Psoas muscle (tissue), 8 donors: ENCODE data around the gene SYT7. TPM values are rescaled to one million over a fixed set of nuclear protein-coding genes. Genes with fewer than 3 reads are reported as not detected.
A peak's percentile ranks its signal among the peaks of the same experiment; 100 is the strongest.

ENCODE experiments used
- ATAC-seq, 4 donors: fragments of 200-7000 bp; cut with Tn5 transposase; one replicate each; pipeline ENCODE4 v1.9.1; 2020; ENCODE audit warnings: moderate library complexity in 3 of 4, mild to moderate bottlenecking in 2 of 4
- DNase-seq, 2 donors: peaks; one replicate each; pipeline ENCODE4 v3.0.0-alpha.2; 2020
- H3K27ac ChIP-seq: fragments of 200-600 bp; one replicate; pipeline ENCODE4 v1.8.0; 2022
- H3K27me3 ChIP-seq, 3 donors: fragments of 200-600 bp in 1 of 3; one replicate each; pipeline versions ENCODE4 v1.6.1 to v1.8.0; 2013 to 2022; ENCODE audit warnings: low read length in 2 of 3, mild to moderate bottlenecking in 2 of 3, moderate library complexity in 1 of 3; ENCODE audit not compliant: insufficient read depth in 3 of 3
- H3K36me3 ChIP-seq, 2 donors: fragments of 200-600 bp in 1 of 2; one replicate each; pipeline versions ENCODE4 v1.6.1 to v1.8.0; 2013 to 2022; ENCODE audit warnings: low read depth in 1 of 2, mild to moderate bottlenecking in 1 of 2, moderate library complexity in 1 of 2; ENCODE audit not compliant: insufficient read depth in 1 of 2
- H3K4me1 ChIP-seq: fragments of 200-600 bp; one replicate; pipeline ENCODE4 v1.8.0; 2022
- H3K4me3 ChIP-seq: fragments of 200-600 bp; one replicate; pipeline ENCODE4 v1.8.0; 2022; ENCODE audit warnings: mild to moderate bottlenecking
- H3K9me3 ChIP-seq: fragments of 200-600 bp; one replicate; pipeline ENCODE4 v1.8.0; 2022
- WGBS, 3 donors: extraction: QIAGEN DNeasy Blood & Tissue Kit; methylation state at CpG; one replicate each; pipeline versions ENCODE4 v1.1.6 to v1.1.7; 2013; 5-methylcytosine and 5-hydroxymethylcytosine counted together
- intact Hi-C, 2 donors: fragments of 100-400 bp; cut with DNase I; formaldehyde crosslinking; loops; one replicate each; pipeline versions ENCODE4 v1.11.0 to v1.14.2; 2022
- polyA plus RNA-seq, 3 donors: library from polyadenylated mRNA; stranded (reverse); fragments of 200-250 nt; gene quantifications; one replicate each; pipeline ENCODE4 v1.2.3, GENCODE V29; 2013
- total RNA-seq, 4 donors: library from RNA; stranded (reverse); fragmentation: NEBNext Ultra II Directional in 2 of 4; extraction: Animal tissue kit (Norgen Biotek cat#: 25700) in 2 of 4; gene quantifications; one replicate each; pipeline versions ENCODE4 v1.2.1 to v1.2.4, GENCODE V29; 2021 to 2023
- TF ChIP-seq, protein P1 (sequence below): fragments of 200-600 bp; IDR thresholded peaks from one replicate; pipeline ENCODE4 v1.8.0; 2022; ENCODE audit warnings: antibody characterized with exemption
- donor health status: healthy with polysubstance abuse.
- donor health status: DM: no; HTN: no; CAD: no; lungs with moderate emphysema.
- donor health status: Bipolar disorder and iron deficiency.
- donor health status: healthy.
- donor health status: DM: yes; HTN: yes; CAD: no.
- donor health status: DM: no; HTN: no; CAD: no.
- donor health status: DM: no; HTN: no; CAD: no.
- donor health status: DM: yes; HTN: yes; CAD: no.

The SYT7 gene
- total and polyA plus RNA-seq, 7 donors, result 0.96 to 3.5 (median 2.1) TPM

- no peaks in the 10 kb centered on the region for H3K36me3 ChIP-seq
- TF ChIP-seq, protein P1, sequence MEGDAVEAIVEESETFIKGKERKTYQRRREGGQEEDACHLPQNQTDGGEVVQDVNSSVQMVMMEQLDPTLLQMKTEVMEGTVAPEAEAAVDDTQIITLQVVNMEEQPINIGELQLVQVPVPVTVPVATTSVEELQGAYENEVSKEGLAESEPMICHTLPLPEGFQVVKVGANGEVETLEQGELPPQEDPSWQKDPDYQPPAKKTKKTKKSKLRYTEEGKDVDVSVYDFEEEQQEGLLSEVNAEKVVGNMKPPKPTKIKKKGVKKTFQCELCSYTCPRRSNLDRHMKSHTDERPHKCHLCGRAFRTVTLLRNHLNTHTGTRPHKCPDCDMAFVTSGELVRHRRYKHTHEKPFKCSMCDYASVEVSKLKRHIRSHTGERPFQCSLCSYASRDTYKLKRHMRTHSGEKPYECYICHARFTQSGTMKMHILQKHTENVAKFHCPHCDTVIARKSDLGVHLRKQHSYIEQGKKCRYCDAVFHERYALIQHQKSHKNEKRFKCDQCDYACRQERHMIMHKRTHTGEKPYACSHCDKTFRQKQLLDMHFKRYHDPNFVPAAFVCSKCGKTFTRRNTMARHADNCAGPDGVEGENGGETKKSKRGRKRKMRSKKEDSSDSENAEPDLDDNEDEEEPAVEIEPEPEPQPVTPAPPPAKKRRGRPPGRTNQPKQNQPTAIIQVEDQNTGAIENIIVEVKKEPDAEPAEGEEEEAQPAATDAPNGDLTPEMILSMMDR, result no peak
- DNase-seq (no peak), ATAC-seq (no peak)
- H3K27ac ChIP-seq, result no peak overlapping the region
- H3K4me1 ChIP-seq, result no peaks in the 10 kb centered on the region
- 73 to 80% (median 74%) methylated on average over 36 of the region's 36 CpGs for WGBS, 3 donors
- H3K4me3 ChIP-seq, result no peak overlapping the region
- no peaks in the 10 kb centered on the region for H3K9me3 ChIP-seq
- intact Hi-C loops, result loop anchor here in 1 of 2 donors (5.0 kb wide), 1 partner anchor 103 kb away; no protein-coding TSS in a partner anchor
- H3K27me3 ChIP-seq, result peaks cover 0 to 14% (median 0%) of the 10 kb centered on the region in 3 donors
Observed at GRCh38 chr11:61534025-61534932, 46.6 kb downstream of the SYT7 start.

DNA sequence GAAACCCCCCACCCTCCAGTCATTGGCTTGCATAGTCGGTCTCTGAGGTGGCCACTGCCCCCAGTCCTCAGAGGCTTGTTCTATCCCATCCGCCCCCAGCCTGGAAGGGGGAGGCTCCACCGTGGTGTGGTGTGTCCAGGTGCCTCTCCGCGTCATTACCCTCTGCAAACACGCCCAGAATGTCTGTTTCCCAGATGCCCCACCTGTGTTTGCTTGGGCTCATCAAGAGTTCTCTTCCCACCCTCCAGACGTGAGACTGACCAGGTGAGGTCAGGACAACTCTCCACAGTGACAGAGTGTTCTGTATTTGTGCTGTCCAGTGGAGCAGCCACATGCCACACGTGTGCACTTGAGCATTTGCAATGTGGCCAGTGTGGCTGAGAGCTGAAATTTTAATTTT lies 47.5 kb downstream of the SYT7 start:
- peaks cover 0 to 16% (median 0%) of the 10 kb centered on the region in 3 donors for H3K27me3 ChIP-seq
- ATAC-seq (no peak), DNase-seq (no peak)
- H3K9me3 ChIP-seq, result no peaks in the 10 kb centered on the region
- no peak overlapping the region for H3K4me3 ChIP-seq
- intact Hi-C loops, result loop anchor here in 1 of 2 donors (5.0 kb wide), 1 partner anchor 104 kb away; no protein-coding TSS in a partner anchor
- TF ChIP-seq, protein P1, result no peak
- no peaks in the 10 kb centered on the region for H3K4me1 ChIP-seq
- H3K36me3 ChIP-seq, result no peaks in the 10 kb centered on the region
- WGBS, 3 donors, result 77 to 84% (median 84%) methylated on average over 8 of the region's 8 CpGs
- H3K27ac ChIP-seq, result no peak overlapping the region

DNA sequence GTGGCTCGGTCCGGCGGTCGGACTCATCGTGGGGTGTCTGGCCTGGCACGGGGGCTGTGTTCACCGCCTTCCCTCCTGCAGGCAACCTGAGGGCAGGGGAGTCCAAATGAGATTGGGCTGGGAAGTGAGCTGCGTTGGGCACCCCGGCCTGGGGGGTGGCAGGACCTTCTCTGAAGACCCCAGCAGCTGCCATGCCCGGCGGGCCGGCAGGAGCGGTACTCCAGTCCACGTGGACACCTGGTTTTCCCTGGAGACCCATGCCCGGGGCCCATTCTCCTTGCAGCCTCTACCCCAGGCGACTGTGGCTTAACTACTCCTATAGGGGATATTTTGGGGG lies 47.9 kb downstream of the SYT7 start:
- Histone ChIP-seq H3K4me3 (no peak overlapping the region), H3K9me3 (no peaks in the 10 kb centered on the region), H3K36me3 (no peaks in the 10 kb centered on the region), H3K4me1 (no peaks in the 10 kb centered on the region), H3K27me3 (peaks cover 0 to 16% (median 0%) of the 10 kb centered on the region in 3 donors), H3K27ac (no peak overlapping the region)
- TF ChIP-seq, protein P1, result no peak
- ATAC-seq (no peak), DNase-seq (no peak)
- intact Hi-C loops, result loop anchor here in 1 of 2 donors (5.0 kb wide), 1 partner anchor 104 kb away; no protein-coding TSS in a partner anchor
- 88 to 96% (median 91%) methylated on average over 16 of the region's 16 CpGs for WGBS, 3 donors

- no peaks in the 10 kb centered on the region for H3K36me3 ChIP-seq
- DNase-seq (no peak), ATAC-seq (peak; percentile 54 to 77 (median 64))
- peaks cover 0 to 16% (median 0%) of the 10 kb centered on the region in 3 donors for H3K27me3 ChIP-seq
- no peaks in the 10 kb centered on the region for H3K4me1 ChIP-seq
- no peak overlapping the region for H3K4me3 ChIP-seq
- no peak overlapping the region for H3K27ac ChIP-seq
- no peaks in the 10 kb centered on the region for H3K9me3 ChIP-seq
- intact Hi-C loops, result loop anchor here in 1 of 2 donors (5.0 kb wide), 1 partner anchor 105 kb away; no protein-coding TSS in a partner anchor
- 81 to 87% (median 84%) methylated on average over 10 of the region's 10 CpGs for WGBS, 3 donors
- TF ChIP-seq, protein P1, result peak; percentile 74
Observed at GRCh38 chr11:61532134-61533038, 48.5 kb downstream of the SYT7 start.
